LNCAP (cell line): ENCODE measurements around the gene GPR141.

Experiments
- TF ChIP-seq, protein P1 (sequence below): fragments of 450-650 bp; IDR thresholded peaks from 2 replicates; pipeline ENCODE4 v1.5.1; 2017; ENCODE audit warnings: mild to moderate bottlenecking

The GPR141 gene, protein sequence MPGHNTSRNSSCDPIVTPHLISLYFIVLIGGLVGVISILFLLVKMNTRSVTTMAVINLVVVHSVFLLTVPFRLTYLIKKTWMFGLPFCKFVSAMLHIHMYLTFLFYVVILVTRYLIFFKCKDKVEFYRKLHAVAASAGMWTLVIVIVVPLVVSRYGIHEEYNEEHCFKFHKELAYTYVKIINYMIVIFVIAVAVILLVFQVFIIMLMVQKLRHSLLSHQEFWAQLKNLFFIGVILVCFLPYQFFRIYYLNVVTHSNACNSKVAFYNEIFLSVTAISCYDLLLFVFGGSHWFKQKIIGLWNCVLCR

DNA sequence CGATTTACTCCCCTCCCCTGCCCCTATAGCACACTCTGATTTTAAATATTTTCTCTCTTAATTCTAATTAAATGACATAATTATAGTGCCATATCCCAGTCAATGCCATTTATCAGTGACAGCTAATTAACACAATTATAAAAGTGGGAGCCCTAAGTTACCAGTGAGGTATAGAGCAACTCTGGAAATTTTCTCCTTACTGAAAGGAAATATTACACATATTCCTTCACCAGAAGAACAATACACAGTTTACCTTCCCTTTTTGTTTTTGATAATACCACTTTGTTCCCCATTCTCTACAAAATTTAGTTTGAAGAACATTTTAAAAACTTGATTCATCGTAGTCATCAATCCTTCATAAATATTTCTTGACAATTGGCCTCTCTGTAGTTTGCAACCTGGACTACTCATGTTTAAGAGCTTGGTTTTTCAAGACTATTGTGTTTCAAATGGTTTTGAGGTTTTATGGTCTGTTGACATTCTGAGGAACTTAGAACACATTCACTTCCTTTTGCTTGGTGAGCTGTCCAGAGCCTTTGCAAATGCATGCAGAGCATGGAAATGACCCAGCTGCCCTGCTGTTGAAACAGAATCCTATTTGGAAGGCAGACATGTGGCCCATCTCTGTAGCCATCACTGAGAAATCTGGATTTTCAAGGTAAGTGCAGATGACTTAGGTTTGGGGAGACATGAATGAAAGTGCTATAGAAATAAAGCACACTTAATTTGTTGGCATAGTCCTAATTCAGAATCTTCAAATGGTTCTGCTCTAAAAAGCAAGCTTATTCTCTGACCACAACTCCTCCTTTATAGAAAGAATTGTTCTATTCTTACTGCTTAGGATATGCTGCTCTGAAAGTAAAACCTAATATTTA is at the start of gene GPR141:
TSS of gene GPR141 (plus strand) at position 521 of the 875 bp plus-strand sequence. CDS start 56,628 bp downstream, outside the sequence.
- TF ChIP-seq, protein P1, sequence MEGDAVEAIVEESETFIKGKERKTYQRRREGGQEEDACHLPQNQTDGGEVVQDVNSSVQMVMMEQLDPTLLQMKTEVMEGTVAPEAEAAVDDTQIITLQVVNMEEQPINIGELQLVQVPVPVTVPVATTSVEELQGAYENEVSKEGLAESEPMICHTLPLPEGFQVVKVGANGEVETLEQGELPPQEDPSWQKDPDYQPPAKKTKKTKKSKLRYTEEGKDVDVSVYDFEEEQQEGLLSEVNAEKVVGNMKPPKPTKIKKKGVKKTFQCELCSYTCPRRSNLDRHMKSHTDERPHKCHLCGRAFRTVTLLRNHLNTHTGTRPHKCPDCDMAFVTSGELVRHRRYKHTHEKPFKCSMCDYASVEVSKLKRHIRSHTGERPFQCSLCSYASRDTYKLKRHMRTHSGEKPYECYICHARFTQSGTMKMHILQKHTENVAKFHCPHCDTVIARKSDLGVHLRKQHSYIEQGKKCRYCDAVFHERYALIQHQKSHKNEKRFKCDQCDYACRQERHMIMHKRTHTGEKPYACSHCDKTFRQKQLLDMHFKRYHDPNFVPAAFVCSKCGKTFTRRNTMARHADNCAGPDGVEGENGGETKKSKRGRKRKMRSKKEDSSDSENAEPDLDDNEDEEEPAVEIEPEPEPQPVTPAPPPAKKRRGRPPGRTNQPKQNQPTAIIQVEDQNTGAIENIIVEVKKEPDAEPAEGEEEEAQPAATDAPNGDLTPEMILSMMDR, result no peak

DNA sequence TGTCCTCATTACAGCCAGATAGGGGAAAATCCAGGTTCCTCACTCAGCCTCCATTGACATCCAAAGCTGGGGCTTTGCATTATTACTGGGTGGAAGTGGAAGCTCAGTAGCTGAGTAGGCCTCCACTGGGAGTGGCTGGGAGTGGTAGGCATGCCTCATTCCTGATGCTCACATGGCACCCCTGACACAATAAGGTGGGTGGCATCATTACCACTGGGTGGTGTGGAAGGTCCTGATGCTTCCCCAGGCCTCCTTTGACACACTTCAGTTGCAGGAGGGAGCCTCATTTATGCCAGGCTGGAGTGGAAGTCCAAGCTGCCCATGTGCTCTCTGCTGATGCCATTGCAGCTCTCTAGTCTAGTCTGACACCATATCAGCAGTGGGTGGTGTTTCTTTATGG is 48.2 kb upstream of the GPR141 start:
- TF ChIP-seq, protein P1, result no peak

DNA sequence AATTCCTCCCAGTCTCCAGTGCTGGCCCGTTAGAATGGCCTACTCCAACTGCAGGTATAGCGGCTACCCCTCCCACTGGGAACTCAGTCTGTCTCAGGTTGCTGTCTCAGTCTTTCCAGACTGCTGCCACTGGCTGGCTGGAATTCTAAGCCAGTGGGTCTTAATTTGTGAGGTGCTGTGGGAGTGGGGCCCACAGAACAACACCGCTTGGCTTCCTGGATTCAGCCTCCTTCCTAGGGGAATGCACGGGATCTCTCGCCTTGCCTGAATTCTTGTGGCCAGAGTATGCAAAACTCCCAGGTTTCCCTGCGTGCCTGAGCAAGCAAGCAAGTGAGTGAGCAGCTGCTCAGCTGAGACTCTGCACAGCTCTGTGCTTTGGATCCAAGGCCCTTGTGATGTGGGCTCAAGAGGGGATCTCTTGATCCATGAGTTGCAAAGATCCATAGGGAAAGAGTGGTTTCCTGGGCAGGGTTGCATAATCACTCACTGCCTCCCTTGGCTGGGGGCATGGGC is 41.5 kb upstream of the GPR141 start:
- TF ChIP-seq, protein P1, result no peak

DNA sequence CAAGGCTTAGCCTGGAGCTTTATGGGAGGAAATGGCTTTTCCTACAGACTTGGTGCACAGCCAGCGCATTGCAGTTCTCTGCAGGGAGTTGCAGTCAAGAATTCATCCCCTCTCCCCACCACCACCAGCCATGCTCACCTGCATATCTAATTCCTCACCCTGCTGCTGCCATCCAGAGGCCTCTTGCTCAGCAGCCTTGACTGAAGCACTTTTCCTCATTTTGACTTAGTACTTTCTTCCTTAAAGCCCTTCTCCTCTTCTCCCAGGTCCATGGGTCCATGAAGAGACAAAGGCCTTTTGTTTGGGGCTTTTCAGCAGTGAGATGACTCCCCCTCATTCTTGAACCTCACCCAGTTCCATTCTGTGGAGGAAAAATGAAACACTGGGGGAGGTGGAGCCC is 39.7 kb upstream of the GPR141 start:
- TF ChIP-seq, protein P1, result no peak

DNA sequence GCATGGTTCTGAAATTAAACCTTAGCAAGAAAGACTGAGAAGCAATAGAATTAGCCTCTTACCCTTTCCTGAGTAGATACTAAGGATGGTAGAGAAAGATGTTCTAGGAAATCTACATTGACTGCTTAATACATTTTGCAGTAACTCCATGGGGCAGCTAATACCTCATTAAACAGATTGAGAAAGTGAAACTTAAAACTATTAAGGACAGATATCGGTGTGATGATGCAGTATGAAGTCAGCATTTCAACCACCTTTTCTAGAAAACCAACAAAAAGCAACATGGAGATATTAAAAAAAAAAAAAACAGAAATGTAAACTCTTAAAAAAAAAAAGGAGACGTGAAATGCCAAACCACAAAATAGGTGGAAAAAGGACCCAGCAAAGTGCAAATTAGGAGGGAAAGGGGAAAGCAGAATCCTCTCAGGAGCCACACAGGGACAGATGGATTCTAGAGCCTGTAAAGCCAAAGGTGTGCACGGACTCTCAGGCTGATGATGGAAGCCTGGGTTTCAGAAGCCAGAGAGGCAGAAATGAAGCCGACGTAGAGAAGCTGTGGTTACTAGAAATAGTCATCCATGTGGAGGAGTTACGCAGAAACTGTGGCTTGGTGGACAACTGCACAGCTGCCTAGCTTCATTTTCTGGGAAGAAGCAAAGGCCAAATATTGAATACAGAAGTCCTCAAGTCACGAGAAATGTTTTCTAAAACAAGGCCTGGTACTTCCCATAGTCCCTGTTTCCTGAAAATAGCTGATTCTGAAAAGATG is 38.1 kb upstream of the GPR141 start:
- TF ChIP-seq, protein P1, result no peak

DNA sequence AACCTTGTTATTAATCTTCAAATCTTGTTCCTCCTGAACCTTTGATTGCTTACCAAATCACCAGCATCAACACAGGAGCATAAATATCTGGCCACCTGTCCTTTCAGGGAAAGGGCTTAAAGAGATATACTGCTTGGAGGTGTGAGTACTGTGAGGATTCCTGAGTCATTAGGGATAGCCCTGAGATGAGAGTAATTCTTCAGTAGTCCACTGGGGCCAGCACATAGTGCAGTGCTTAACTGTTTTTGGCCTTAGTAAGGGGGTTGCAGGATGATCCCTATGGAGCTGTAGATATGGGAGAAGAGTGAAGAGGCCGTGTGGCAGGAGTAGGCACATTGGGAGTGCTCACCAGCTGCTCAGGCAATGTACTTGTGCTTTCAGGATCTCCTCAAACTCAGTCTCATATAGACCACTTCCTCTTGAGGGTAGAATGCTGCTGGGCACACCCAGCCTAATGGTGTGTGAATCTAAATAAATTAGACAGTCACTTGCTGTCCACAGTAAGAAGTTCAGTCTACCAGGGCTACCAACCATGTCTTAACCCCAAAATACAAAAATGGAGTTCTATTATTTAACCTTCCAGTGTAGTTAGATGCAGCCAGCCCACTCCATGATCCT is 26.5 kb upstream of the GPR141 start:
- TF ChIP-seq, protein P1, result no peak

DNA sequence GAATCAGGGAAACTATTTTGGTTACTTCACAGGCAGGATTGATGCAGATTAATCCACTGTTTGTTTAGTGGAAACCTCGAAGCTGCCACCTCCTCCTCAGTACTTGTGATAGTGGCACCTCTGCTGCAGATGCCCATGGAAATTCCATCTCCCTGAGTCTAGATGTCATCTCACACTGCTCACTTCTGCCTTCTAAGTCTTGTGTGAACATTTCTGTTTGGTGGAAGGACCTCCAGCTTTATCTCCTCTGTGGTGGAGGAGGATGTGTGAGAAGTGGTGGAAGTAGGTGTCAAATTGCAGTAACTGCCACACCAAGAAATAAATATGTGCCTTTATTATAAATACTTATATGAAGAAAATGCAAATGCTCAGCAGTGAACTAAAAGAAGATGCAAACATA is 25.8 kb upstream of the GPR141 start:
- TF ChIP-seq, protein P1, result no peak
